H4 (cell line): Measurements from ENCODE around the gene PKDCC. TPM values are rescaled to one million over a fixed set of nuclear protein-coding genes. Genes with fewer than 3 reads are reported as not detected.
A peak's percentile ranks its signal among the peaks of the same experiment; 100 is the strongest.
"Not testable (repeated sequence)": the region's sequence is repeated elsewhere in the genome, so short reads cannot be mapped to it uniquely, and the experiment has no call there.

Source experiments
- DNase-seq: peaks from one replicate; pipeline ENCODE4 v3.0.0-alpha.2; 2015; ENCODE audit warnings: low spot score
- total RNA-seq: library from RNA; depleted of rRNA; stranded (reverse); fragments of >200 nt; shearing (Covaris generic); gene quantifications from 2 replicates; pipeline ENCODE4 v1.2.3, GENCODE V29; 2014

PKDCC gene
- total RNA-seq, 1 experiment from 2014 or later, result 10.2 TPM

DNA sequence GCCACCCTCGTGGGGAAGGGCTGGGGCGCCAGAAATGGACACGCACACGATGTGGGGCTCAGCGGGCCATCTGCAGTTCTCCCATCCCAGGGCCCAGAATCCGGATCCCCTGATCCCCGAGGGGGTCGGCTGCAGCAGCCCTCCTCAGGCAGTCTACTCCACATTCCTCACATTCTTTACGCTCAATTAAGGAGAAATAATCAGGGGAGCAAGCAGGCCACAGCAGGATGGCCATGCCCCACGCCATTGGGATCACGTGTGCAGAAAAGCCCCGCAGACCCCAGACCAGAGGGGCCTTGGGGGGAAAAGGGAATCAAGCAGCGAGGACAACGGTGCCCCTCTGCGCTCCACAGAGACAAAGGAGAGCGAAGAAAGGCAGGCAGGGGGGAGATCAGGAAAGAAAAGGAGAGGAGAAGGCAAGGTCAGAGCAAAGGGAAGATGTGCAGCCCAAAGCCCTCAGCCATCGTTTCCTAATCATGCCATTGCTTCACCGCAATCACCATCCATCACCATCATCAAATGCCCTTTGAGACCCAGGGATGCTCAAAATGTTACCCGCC is 17.5 kb upstream of the PKDCC start:
- no peak for DNase-seq

DNA sequence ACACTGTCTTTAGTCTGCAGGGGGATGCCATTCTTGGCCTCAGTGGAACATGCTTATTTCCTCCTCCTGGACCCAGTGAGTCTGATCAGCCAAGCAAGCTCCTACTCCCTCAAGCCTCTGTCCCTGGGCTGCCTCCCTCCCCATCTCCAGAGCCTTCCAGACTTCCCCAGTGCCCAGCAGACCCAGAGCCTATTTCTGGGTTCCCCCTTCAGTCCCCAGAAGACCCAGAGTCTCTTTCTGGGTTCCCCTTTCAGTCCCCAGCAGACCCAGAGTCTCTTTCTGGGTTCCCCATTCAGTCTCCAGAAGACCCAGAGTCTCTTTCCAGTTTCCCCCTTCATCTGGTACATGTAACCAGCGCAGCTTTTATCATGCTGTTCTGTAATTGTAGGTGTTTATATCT is 17.0 kb upstream of the PKDCC start:
- no peak for DNase-seq

DNA sequence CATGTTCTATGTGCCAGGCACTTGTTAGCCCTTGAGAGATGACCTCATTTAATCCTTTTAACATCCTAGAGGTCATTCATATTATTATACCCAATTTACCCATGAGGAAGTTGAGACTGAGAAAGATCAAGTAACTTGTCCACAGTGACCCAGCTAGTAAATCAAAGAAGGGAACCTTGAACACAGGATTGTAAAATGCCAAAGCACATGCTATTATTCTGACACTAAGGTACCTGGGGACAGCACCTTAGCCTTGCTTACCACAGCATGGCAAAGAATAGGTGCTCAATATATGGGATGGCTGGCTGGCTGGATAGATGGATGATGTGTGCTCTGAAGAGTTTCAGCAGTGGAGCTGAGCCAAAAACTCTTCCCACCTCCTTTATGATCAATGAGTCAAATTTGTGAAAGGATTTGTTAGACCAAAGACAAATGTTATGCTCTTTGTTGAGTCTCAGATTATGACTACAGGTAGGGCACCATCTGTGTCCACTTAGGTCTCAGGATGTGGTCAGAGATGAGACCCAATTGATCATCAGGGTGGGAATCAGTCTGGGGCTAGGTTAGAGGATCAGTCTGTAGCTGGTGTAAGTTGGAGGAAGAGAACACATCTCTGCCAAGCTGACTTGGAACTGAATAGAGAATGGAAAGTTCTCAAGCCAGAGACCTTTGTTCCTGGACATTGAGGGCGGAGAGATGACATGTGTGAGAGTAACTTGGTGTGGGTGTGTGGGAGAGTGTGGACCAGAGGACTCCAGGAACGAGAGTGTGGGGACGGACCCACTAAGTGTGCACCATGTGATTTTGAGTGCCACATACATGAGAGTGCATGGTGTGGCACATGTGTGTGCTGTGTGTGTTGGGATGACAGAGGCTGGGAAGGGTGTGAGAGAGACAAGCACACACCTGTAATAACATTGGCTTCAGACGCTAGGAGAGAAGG is 16.3 kb upstream of the PKDCC start:
- no peak for DNase-seq

DNA sequence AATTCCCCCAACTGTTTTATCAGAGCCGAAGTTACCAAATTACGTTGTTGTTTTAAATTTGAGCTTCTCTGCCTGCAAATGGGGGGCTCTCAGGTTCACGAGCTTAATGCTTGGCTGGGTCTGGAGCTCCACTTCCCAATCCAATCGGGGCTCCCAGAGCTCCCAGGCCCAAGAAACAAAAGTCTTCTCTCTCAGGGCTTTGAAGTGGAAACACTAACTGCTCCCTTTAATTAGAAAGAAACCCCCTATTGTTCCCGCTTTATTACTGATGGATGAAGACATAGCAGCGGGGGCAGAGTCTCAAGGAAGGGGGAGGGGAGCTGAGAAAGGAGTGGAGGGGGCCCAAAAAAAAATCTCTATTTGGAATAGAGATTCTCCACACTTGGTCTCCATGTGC is 15.6 kb upstream of the PKDCC start:
- no peak for DNase-seq

DNA sequence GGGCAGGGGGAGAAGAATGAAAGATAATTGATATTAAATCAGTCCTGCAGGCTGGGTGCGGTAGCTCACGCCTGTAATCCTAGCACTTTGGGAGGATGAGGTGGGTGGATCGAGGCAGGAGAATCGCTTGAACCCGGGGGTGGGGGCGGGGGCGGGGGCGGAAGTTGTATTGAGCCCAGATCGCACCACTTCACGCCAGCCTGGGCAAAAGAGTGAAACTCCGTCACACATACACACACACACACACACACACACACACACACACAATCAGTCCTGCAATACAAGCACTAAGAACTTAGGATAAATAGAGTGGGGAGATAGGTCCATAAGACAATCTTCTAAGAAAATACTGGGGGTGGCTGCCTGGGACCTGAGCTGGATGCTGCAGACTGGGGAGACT is 15.1 kb upstream of the PKDCC start:
- no peak for DNase-seq

DNA sequence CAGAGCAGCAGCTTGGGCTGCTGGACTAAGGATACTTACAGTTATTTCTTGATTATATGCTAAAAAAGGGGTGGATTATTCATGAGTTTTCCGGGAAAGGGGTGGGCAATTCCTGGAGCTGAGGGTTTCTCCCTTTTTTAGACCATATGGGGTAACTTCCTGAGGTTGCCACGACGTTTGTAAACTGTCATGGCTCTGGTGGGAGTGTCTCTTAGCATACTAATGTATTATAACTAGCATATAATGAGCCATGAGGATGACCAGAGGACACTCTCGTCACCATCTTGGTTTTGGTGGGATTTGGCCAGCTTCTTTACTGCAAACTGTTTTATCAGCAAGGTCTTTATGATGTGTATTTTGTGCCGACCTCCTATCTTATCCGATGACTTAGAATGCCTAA is 13.7 kb upstream of the PKDCC start:
- not testable (repeated sequence) for DNase-seq

DNA sequence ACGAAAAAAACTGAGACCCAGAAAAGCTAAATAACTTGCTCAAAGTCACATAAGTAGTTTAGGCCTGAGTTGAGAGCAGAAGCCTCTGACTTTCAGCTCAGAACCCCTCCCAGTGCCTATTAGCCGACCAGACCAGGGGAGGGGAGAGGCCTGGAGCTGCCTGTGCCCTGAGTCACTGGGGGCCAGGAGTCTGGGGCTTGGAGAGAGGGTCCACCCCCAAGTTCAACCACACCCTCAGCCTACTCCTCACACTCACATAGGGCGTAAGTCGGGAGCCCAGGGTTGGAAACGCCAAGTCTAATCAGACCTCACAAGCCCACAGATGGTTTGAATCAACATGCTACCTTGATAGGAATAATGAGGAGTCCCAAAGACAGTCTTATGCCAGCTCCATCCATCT is 12.6 kb upstream of the PKDCC start:
- no peak for DNase-seq

DNA sequence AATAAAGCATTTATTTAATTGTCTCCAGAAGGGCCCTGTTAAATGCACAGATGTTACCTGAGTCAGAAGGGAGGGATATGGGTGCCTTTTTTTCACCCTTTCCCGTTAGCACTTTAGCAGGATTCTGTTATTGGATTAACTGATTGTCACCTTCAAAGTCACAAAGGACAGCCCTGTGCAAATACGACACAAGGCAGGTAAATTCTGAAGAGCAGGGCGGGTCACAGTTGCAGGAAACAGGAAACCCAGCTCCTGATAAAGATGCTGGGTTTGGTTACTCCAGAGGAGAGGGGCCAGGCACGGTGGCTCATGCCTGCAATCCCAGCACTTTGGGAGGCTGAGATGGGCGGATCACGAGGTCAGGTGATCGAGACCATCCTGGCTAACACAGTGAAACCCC is 11.4 kb upstream of the PKDCC start:
- DNase-seq, result no peak

DNA sequence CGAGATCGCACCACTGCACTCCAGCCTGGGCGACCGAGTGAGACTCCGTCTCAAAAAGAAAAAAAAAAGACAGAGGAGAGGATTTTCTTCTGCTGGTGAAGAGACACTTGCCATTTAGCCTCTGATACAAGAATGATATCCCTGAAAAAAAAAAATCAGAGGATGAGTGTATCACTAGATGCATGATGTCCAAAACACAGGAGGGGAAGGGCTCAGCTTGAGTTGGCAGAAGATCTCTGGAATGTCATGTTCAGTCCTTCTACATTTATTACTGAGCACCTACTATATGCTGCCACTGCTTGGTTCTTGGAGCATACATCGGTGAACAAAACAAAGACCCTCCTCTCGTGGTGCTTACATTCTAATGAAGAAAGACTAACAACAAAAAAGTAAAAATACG is 10.9 kb upstream of the PKDCC start:
- no peak for DNase-seq

DNA sequence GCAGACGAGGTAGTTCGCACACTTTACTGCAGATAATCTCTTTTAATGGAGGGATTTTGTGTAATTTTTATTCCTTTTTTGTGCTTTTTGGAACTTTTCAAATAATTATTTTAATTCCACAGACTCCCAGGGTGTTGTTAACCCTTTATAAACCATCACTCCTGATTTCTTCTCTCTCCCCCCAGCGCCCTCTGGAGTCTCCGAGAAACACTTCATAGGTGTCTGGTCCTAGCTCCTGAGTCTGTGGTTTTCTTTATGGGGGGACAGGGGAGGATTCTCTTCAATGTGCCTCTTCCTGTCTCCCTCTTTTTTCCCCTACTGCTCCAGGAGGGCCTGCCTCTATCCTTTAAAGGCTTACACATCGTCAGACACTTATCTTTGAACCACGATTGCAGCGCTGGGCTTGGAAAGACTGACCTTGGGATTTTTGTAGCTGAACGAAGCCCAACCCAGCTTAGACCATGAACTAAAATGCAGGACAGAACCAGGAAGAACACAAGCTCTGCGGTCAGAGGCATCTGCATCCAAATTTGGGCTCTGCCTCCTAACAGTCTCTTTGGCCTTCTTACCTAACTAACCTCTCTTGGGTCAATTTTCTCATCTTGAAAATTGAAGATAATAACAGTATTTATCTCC is 7.1 kb upstream of the PKDCC start:
- DNase-seq, result no peak

DNA sequence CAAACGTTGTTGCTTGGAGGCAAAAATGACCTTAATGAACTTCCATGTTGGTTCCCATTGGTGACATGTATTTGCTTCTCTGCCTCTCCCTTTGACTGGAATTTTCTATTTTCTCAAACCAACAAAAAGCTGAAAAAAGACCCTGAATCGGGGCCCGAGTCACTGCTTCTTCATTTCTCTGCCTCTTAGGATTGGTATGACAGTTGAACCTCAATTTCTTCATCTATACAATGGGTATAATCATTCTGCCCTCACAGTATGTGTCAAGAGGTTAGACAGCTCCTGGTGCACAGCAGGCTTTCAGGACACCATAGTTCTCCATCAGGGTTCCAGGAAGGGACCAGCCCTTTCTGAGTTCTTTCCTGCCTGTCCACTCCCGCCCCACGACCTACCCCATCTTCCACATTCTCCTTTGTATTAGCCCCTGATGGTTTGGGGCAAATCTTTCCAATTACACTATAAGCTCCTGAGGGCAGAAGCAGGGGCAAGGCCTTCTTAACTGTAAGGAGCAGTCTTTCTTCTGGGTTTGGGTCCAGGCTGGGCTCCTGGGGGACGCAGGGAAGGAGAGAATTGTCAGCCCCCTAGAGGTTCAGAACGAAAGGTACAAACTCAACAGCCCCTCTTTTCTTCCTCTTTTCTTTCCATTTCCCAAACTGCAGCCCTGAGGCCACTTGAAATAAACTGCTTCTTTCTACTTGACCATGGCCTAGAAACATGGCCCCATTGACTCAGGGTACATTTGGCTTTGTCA is 6.3 kb upstream of the PKDCC start:
- DNase-seq, result no peak

DNA sequence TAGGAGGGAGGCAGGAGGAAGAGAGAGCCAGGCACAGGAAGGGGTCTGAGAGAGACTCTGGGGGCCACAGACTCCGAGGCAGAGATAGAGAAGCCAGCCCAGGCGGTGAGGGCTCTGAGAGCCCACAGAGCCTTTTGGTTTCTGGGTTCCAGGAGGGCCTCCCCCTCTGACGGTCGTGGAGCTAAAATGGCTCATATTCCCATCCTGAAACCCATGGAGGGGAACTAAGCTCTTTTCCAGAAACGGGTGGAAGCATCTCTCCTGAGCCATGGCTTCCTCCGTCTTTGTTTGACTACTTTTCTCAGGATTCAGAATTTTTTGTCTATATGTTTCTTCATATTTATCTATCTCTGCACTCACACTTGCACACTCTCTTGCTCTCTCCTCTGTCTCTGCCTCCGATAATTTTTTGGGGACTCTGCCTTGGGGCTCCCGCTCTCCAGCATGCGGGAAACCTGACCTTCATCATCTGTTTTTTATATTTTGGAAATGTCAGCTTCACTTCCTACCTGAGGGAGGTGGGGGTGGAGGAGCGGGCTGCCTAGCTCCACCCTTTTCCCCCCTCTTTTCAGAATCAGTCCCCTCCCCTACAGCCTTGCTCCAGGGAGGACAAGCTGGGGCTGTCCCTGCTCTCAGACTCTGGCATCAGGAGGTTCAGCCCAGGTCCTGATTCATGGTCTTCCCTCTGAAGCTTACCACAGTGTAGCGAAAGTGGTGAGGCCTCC is 5.0 kb upstream of the PKDCC start:
- DNase-seq, result no peak

DNA sequence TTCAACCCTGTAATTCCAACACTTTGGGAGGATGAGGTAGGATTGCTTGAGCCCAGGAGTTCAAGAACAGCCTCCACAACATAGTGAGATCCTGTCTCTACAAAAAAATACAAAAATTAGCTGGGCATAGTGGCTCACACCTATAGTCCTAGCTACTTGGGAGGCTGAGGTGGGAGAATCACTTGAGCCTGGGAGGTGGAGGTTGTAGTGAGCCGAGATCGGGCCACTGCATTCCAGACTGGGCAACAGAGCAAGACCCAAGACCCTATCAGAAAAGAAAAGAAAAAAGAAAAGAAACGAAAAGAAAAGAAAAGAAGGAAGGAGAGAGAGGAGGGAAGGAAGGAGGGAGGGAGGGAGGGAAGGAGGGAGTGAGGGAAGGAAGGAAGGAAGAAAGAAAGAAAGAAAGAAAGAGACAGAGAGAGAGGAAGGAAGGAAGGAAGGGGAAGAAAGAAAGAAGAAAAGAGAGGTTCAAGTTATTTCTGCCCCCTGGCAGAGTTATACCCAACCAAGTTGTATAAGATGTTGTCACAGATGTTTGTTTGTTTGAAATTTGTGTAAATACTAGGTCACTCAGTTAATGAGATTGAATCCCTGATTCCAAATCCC is 3.9 kb upstream of the PKDCC start:
- DNase-seq, result no peak

DNA sequence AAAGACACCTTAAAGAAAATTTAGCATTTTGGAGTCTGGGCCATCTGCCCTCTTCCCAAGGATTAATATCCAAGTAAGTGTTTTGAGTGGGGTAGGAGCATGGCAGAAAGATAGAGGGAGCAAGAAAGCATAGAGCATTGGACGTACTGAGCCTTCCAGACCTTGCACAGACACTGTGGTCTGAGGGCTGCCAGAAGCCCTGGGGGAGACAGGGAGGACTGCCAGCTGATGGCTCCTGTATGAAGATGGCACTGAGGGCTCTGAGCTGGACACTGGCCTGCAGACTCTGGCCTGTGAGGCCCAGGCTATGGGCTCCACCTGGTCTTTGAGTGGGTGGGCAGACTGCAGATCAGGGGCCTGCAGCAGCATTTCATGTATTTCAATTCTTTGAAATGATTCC is 2.9 kb upstream of the PKDCC start:
- DNase-seq, result no peak

DNA sequence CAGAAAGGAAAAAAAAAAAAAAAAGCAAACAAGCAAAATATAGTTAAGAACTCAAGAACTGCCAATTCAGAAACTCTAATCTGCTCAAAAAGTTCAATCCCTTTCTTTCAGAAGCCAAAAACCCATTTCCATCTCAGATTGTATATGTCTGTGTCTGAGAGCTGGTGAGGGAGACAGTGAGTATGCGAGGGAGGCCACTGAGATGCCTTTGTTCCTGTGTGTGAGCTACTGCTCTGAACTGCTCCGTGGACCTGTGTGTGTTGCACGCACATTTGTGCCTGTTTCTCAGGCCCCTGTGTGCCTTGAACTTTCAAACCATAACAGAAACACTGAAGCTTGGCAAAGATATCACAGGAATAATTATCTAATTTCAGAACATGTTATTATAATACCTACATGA is 2.5 kb upstream of the PKDCC start:
- DNase-seq, result no peak

DNA sequence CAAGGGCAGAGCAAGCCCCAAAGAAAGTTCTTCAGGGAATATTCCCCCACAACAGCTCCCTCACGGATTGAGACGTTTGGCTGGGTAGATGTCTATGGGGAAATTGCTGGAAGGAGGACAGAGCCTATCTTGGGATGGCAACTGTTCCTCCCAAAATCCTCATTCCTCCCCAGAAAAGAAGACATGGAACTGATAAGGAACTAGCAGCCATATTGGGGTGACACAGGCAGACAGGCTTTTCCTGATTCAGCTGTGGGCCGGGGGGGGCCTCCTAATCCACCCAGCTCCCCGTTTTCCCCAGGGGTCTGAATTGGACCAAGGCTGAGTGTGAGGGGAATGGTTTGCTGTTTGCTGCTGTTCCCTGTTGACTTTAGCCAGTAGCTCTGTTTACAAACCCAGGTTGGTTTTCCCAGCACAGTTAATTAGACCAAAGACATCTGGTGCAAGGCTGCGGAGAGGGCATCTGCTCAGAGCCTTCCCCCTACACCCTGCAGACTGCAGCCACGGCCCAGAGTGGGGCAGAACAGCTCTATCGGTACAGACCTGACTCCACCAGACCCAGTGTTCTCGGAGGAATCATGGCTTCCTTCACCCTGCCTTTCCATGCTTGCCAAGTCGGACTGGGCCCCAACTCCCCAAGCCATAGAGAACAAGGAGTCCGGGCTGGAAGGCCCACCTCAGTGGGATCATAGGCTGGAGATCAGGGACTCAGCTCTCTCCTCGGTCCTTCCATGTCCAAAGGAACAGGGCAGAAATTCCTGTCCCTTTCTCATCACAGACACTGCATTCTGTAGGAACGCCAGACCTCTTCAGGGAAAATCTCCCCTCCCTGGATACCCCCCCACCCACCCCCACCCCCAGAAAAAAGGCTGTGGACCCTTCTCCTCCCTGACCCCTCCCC is 1.7 kb upstream of the PKDCC start:
- peak; percentile 25 for DNase-seq

DNA sequence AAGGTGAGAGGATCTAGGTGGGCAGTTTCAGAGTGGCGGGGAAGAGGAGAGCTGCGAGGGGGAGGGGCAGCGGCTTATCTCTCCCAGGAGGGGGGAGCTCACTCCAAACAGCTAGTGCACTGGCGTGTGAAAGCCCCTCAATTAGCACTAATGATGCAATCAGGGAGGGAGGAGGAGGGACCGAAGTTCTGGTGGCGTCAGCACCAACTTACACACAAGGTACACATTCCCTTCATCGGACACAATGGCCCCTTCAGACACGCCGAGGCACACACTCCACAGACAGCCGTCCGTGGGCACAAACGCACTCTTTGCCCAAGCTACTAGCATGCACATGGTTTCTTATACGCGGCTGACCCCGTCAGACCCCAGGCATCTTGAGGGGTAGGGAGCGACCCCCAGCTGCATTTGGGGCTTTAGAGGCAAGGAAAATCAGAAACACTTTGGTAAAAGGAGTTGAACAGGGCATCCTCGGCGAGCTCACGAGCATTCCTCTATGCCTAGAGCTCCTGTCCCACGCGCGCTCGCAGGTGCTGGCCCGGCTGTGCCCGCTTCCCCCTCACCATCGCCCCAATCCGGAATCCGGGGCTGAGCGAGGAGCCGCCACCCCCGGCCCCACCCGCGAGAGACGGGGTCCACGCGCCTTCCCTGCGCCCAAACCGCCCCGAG is 868 bp upstream of the PKDCC start:
- DNase-seq, result no peak

DNA sequence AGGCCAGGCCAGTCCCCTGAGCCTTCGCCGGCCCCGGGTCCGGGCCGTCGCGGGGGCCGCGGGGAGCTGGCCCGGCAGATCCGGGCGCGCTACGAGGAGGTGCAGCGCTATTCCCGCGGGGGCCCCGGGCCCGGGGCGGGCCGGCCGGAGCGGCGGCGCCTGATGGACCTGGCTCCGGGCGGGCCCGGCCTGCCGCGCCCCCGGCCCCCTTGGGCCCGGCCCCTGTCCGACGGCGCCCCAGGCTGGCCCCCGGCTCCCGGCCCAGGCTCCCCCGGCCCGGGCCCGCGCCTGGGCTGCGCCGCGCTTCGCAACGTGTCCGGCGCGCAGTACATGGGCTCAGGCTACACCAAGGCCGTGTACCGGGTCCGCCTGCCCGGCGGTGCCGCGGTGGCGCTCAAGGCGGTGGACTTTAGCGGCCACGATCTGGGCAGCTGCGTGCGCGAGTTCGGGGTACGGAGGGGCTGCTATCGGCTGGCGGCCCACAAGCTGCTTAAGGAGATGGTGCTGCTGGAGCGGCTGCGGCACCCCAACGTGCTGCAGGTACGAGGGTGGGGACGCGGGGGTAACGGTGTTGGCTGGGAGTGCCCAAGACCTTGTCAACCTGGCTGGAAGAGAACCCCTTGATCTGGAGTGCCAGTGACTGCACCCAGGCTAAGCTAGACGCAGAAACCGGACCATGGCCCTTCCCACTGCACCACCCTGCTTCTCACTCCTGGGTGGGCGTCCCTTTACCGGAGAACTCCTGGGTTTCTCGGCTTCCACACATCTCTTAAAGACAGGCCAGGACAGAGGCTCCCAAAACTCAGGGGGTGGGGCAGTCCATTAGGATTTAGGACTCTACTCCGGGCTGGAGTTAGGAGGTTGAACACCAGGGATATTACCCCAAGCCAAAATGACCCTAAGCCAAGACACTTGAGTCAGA is 739 bp downstream of the PKDCC start:
- no peak for DNase-seq
